Activated B cell treated with CpG ODN at 0.5 μM for 24 hours (primary cell): ENCODE results near the gene MLXIPL. TPM values are rescaled to one million over a fixed set of nuclear protein-coding genes. Genes with fewer than 3 reads are reported as not detected.
A peak's percentile ranks its signal among the peaks of the same experiment; 100 is the strongest.

Source experiments
- ATAC-seq: fragments of 200-7000 bp; cut with Tn5 transposase; one replicate; pipeline ENCODE4 v1.10.0; 2021; ENCODE audit warnings: low read depth, mild to moderate bottlenecking, moderate library complexity
- CTCF ChIA-PET: fragments of 350-600 bp; sonication (Branson Sonifier 250); formaldehyde crosslinking; loops from one replicate; lab custom pipeline; 2021; ENCODE audit warnings: antibody characterized with exemption; lab: Charles Lee
- POLR2A ChIA-PET: fragments of 350-600 bp; sonication (Branson Sonifier 250); formaldehyde crosslinking; loops from one replicate; lab custom pipeline; 2021; ENCODE audit warnings: antibody characterized with exemption; lab: Charles Lee
- DNase-seq: peaks from one replicate; pipeline ENCODE4 v3.0.0; 2022
- H3K27ac Mint-ChIP-seq: one replicate; pipeline ENCODE4 v1.8.0; 2020; ENCODE audit warnings: mixed read lengths
- H3K27me3 Mint-ChIP-seq: one replicate; pipeline ENCODE4 v1.8.0; 2021; ENCODE audit warnings: mixed read lengths
- H3K36me3 Mint-ChIP-seq: one replicate; pipeline ENCODE4 v1.8.0; 2021; ENCODE audit warnings: low read depth, mixed read lengths
- H3K4me1 Mint-ChIP-seq: one replicate; pipeline ENCODE4 v1.8.0; 2021; ENCODE audit warnings: mixed read lengths
- H3K4me3 Mint-ChIP-seq: one replicate; pipeline ENCODE4 v1.8.0; 2020; ENCODE audit warnings: mild to moderate bottlenecking, mixed read lengths
- H3K9me3 Mint-ChIP-seq: one replicate; pipeline ENCODE4 v1.8.0; 2020; ENCODE audit warnings: mixed read lengths
- CTCF ChIP-seq: fragments of 200-600 bp; IDR thresholded peaks from one replicate; pipeline ENCODE4 v1.8.0; 2022; ENCODE audit warnings: antibody characterized with exemption, mild to moderate bottlenecking
- intact Hi-C: fragments of 100-400 bp; cut with micrococcal nuclease; formaldehyde crosslinking; loops from one replicate; pipeline ENCODE4 v1.15.1; 2024
- total RNA-seq: library from RNA; stranded (reverse); gene quantifications from 2 replicates; pipeline ENCODE4 v1.2.3, GENCODE V29; 2022

The MLXIPL gene
- total RNA-seq, 1 donor from 2014 or later, result not detected

GRCh38 chr7:73669288-73669701 lies 45.0 kb upstream of the MLXIPL start:
- Mint-ChIP-seq H3K9me3 (no peaks in the 10 kb centered on the region), H3K27me3 (peaks cover 13% of the 10 kb centered on the region), H3K4me1 (peaks cover 6% of the 10 kb centered on the region), H3K36me3 (no peaks in the 10 kb centered on the region), H3K4me3 (no peak overlapping the region), H3K27ac (no peak overlapping the region)
- intact Hi-C loops, result loop anchor here (5.0 kb wide), 2 partner anchors 68 to 173 kb away; partner anchors contain the start of genes ABHD11 and METTL27
- POLR2A ChIA-PET, result interaction anchor here (0.6 kb wide), 1 partner anchor 48 kb away, joined by 9 read pairs; no protein-coding TSS in a partner anchor
- CTCF ChIA-PET, result no interaction called here
- no peak for TF ChIP-seq CTCF
- DNase-seq (no peak), ATAC-seq (no peak)

GRCh38 chr7:73668886-73669230 lies 44.5 kb upstream of the MLXIPL start:
- intact Hi-C loops, result loop anchor here (5.0 kb wide), 2 partner anchors 68 to 173 kb away; partner anchors contain the start of genes ABHD11 and METTL27
- peak overlapping the region; percentile 76 for H3K4me3 Mint-ChIP-seq
- CTCF ChIA-PET, result interaction anchor here (1.1 kb wide), 1 partner anchor 11 kb away, joined by 3 read pairs; no protein-coding TSS in a partner anchor
- no peak for TF ChIP-seq CTCF
- POLR2A ChIA-PET, result interaction anchor here (0.6 kb wide), 1 partner anchor 48 kb away, joined by 9 read pairs; no protein-coding TSS in a partner anchor
- no peaks in the 10 kb centered on the region for H3K9me3 Mint-ChIP-seq
- no peaks in the 10 kb centered on the region for H3K36me3 Mint-ChIP-seq
- ATAC-seq (no peak), DNase-seq (no peak)
- H3K27ac Mint-ChIP-seq, result no peak overlapping the region
- H3K4me1 Mint-ChIP-seq, result peaks cover 6% of the 10 kb centered on the region
- H3K27me3 Mint-ChIP-seq, result peaks cover 15% of the 10 kb centered on the region

GRCh38 chr7:73668103-73668885 lies 44.0 kb upstream of the MLXIPL start:
- Mint-ChIP-seq H3K27me3 (peaks cover 20% of the 10 kb centered on the region), H3K9me3 (peaks cover under 1% of the 10 kb centered on the region), H3K4me1 (peaks cover 6% of the 10 kb centered on the region), H3K36me3 (no peaks in the 10 kb centered on the region), H3K27ac (no peak overlapping the region), H3K4me3 (peak overlapping the region; percentile 76)
- ChIA-PET POLR2A (interaction anchor here (0.6 to 0.8 kb wide), 3 partner anchors 35 to 70 kb away, joined by 3 to 9 read pairs (median 4); no protein-coding TSS in a partner anchor), CTCF (interaction anchor here (0.6 to 1.1 kb wide), 4 partner anchors 8 to 146 kb away, joined by 3 read pairs; partner anchors contain the start of genes ABHD11 and BAZ1B)
- no peak for TF ChIP-seq CTCF
- DNase-seq (no peak), ATAC-seq (no peak)
- intact Hi-C loops, result loop anchor here (5.0 kb wide), 2 partner anchors 69 to 174 kb away; partner anchors contain the start of genes ABHD11 and METTL27

GRCh38 chr7:73667344-73668102 lies 43.2 kb upstream of the MLXIPL start, which contains the start of gene VPS37D:
VPS37D (plus strand) TSS chr7:73667831; CDS start chr7:73667959, 128 bp downstream.
- H3K27ac Mint-ChIP-seq, result no peak within 1 kb of the TSS
- H3K27me3 Mint-ChIP-seq, result peaks cover 25% of the 10 kb centered on the region
- H3K4me3 Mint-ChIP-seq, result peak within 1 kb of the TSS; percentile 78
- H3K36me3 Mint-ChIP-seq, result no peaks in the 10 kb centered on the region
- H3K4me1 Mint-ChIP-seq, result peaks cover 6% of the 10 kb centered on the region
- POLR2A ChIA-PET, result interaction anchor here (0.7 to 0.8 kb wide), 2 partner anchors 36 to 70 kb away, joined by 3 to 4 read pairs; no protein-coding TSS in a partner anchor
- DNase-seq (peak; percentile 97), ATAC-seq (peak; percentile 91)
- TF ChIP-seq CTCF, result no peak
- H3K9me3 Mint-ChIP-seq, result peaks cover 5% of the 10 kb centered on the region
- intact Hi-C loops, result loop anchor here (1.0 to 5.0 kb wide), 8 partner anchors 16 to 175 kb away; partner anchors contain the start of genes ABHD11, BAZ1B, BUD23 and DNAJC30
- CTCF ChIA-PET, result interaction anchor here (0.6 to 1.1 kb wide), 4 partner anchors 9 to 146 kb away, joined by 3 read pairs; partner anchors contain the start of genes ABHD11 and BAZ1B
